IMR-90 (cell line): ENCODE results near the gene DTL. TPM values are rescaled to one million over a fixed set of nuclear protein-coding genes. Genes with fewer than 3 reads are reported as not detected.

Source experiments
- ATAC-seq: fragments of 200-7000 bp; cut with Tn5 transposase; 2 replicates; pipeline ENCODE4 v1.9.1; 2020; ENCODE audit warnings: low read depth, mild to moderate bottlenecking, moderate library complexity
- BruUV-seq: library from RNA; stranded (reverse); fragments of 400-500 nt; replicated peaks from 2 replicates; lab custom pipeline; 2021; lab: Mats Ljungman, UMichigan
- CTCF ChIA-PET: fragments of 300-600 bp; formaldehyde crosslinking; extraction: SDS; loops from one replicate; lab custom pipeline; 2021; ENCODE audit warnings: antibody characterized with exemption; lab: Yijun Ruan, JAX
- POLR2A ChIA-PET: fragments of 300-600 bp; sonication (Branson Sonifier 250); formaldehyde crosslinking; loops from one replicate; lab custom pipeline; 2022; ENCODE audit warnings: antibody characterized with exemption; ENCODE audit not compliant: unreplicated experiment; lab: Charles Lee
- DNase-seq: peaks from one replicate; pipeline ENCODE4 v3.0.0; 2013
- H2AFZ ChIP-seq: replicated peaks from 2 replicates; pipeline ENCODE3; 2013; ENCODE audit warnings: low read length, mild to moderate bottlenecking; ENCODE audit not compliant: poor library complexity
- H2AK5ac ChIP-seq: 2 replicates; pipeline ENCODE4 v1.6.1; 2013; ENCODE audit warnings: low read depth, low read length, inconsistent platforms
- H2AK9ac ChIP-seq: replicated peaks from 2 replicates; pipeline ENCODE3; 2013; ENCODE audit warnings: mild to moderate bottlenecking, low read depth, low read length, moderate library complexity; ENCODE audit not compliant: poor library complexity
- H2BK120ac ChIP-seq: 2 replicates; pipeline ENCODE4 v1.6.1; 2013; ENCODE audit warnings: low read depth, low read length, inconsistent platforms
- H2BK15ac ChIP-seq: 3 replicates; pipeline ENCODE4 v1.6.1; 2013; ENCODE audit warnings: low read depth, low read length, inconsistent platforms
- H2BK20ac ChIP-seq: 2 replicates; pipeline ENCODE4 v1.6.1; 2013; ENCODE audit warnings: low read depth, mild to moderate bottlenecking, inconsistent platforms, low read length, moderate library complexity
- H2BK5ac ChIP-seq: 2 replicates; pipeline ENCODE4 v1.6.1; 2013; ENCODE audit warnings: mild to moderate bottlenecking, low read depth, low read length, inconsistent platforms; ENCODE audit not compliant: poor library complexity, severe bottlenecking
- H3K14ac ChIP-seq: replicated peaks from 2 replicates; pipeline ENCODE4 v1.6.1; 2013; ENCODE audit warnings: low read depth, low read length, inconsistent platforms
- H3K18ac ChIP-seq: 2 replicates; pipeline ENCODE4 v1.6.1; 2013; ENCODE audit warnings: low read depth, low read length, control low read depth
- H3K23ac ChIP-seq: 2 replicates; pipeline ENCODE4 v1.6.1; 2013; ENCODE audit warnings: low read depth, low read length, inconsistent platforms
- H3K27ac ChIP-seq: 2 replicates; pipeline ENCODE4 v1.5.1; 2013; ENCODE audit warnings: mild to moderate bottlenecking, control low read depth, low read length; ENCODE audit not compliant: insufficient read depth
- H3K27me3 ChIP-seq: 2 replicates; pipeline ENCODE4 v1.6.1; 2013; ENCODE audit warnings: low read length; ENCODE audit not compliant: control insufficient read depth, insufficient read depth
- H3K36me3 ChIP-seq: 2 replicates; pipeline ENCODE4 v1.6.1; 2013; ENCODE audit warnings: low read length, mixed read lengths; ENCODE audit not compliant: control insufficient read depth, insufficient read depth
- H3K4ac ChIP-seq: 2 replicates; pipeline ENCODE4 v1.6.1; 2013; ENCODE audit warnings: low read depth, low read length, inconsistent platforms
- H3K4me1 ChIP-seq: 2 replicates; pipeline ENCODE4 v1.6.1; 2013; ENCODE audit warnings: low read length, mixed read lengths; ENCODE audit not compliant: control insufficient read depth, insufficient read depth
- H3K4me2 ChIP-seq: 2 replicates; pipeline ENCODE4 v1.6.1; 2013; ENCODE audit warnings: low read depth, mild to moderate bottlenecking, control low read depth, low read length, moderate library complexity
- H3K4me3 ChIP-seq: 2 replicates; pipeline ENCODE4 v1.5.1; 2013; ENCODE audit warnings: low read depth, mild to moderate bottlenecking, control low read depth, low read length, moderate library complexity; ENCODE audit not compliant: insufficient read depth
- H3K56ac ChIP-seq: 2 replicates; pipeline ENCODE4 v1.6.1; 2013; ENCODE audit warnings: low read length, inconsistent platforms; ENCODE audit not compliant: insufficient read depth; ENCODE audit errors: extremely low read depth
- H3K79me1 ChIP-seq, 2 experiments: 2 replicates each; pipeline ENCODE4 v1.6.1; 2013; ENCODE audit warnings: low read length in 2 of 2, inconsistent platforms in 1 of 2, low read depth in 1 of 2
- H3K9ac ChIP-seq: 2 replicates; pipeline ENCODE4 v1.6.1; 2013; ENCODE audit warnings: low read depth, low read length, control low read depth
- H3K9me1 ChIP-seq: 2 replicates; pipeline ENCODE4 v1.6.1; 2013; ENCODE audit warnings: low read length, inconsistent platforms; ENCODE audit not compliant: insufficient read depth
- H3K9me3 ChIP-seq: 2 replicates; pipeline ENCODE4 v1.6.1; 2013; ENCODE audit warnings: low read length; ENCODE audit not compliant: control insufficient read depth, insufficient read depth
- H4K20me1 ChIP-seq: 2 replicates; pipeline ENCODE4 v1.6.1; 2013; ENCODE audit warnings: low read length, inconsistent platforms; ENCODE audit not compliant: insufficient read depth
- H4K5ac ChIP-seq: 2 replicates; pipeline ENCODE4 v1.6.1; 2013; ENCODE audit warnings: mild to moderate bottlenecking, low read depth, low read length, control low read depth
- H4K8ac ChIP-seq, 2 experiments: 2 replicates each; pipeline ENCODE4 v1.6.1; 2013; ENCODE audit warnings: low read depth in 2 of 2, low read length in 2 of 2, control low read depth in 1 of 2, inconsistent platforms in 1 of 2
- H4K91ac ChIP-seq: 2 replicates; pipeline ENCODE4 v1.6.1; 2013; ENCODE audit warnings: low read depth, low read length, inconsistent platforms; ENCODE audit not compliant: insufficient read depth
- CEBPB ChIP-seq: IDR thresholded peaks from 2 replicates; pipeline ENCODE4 v1.6.1; 2012; ENCODE audit warnings: low read depth, low read length, improper control_type of control experiment
- POLR2A ChIP-seq: IDR thresholded peaks from 2 replicates; pipeline ENCODE4 v1.6.1; 2012; ENCODE audit warnings: mild to moderate bottlenecking, low read depth, low read length
- WGBS, 2 experiments: methylation state at CpG; one replicate each; pipeline versions ENCODE4 v1.1.5 to v1.1.7; 2013; ENCODE audit warnings: missing lambda C conversion rate in 2 of 2; ENCODE audit not compliant: insufficient read length in 1 of 2; ENCODE audit errors: extremely low coverage in 2 of 2; 5-methylcytosine and 5-hydroxymethylcytosine counted together
- dilution Hi-C: fragments of 300-500 bp; cut with HindIII; formaldehyde crosslinking; loops from one replicate; pipeline ENCODE4 v1.14.3; 2018; ENCODE audit warnings: low sequenced_read_pairs; ENCODE audit not compliant: unreplicated experiment
- in situ Hi-C: fragments of 300-500 bp; cut with MboI; formaldehyde crosslinking; loops from 3 replicates; pipeline ENCODE4 v1.14.3; 2019; ENCODE audit warnings: low sequenced_read_pairs, inconsistent platforms, mixed read lengths
- intact Hi-C: fragments of 100-400 bp; cut with micrococcal nuclease; formaldehyde crosslinking; loops from 2 replicates; pipeline ENCODE4 v1.10.0; 2022
- polyA plus RNA-seq, 3 experiments: library from polyadenylated mRNA; depleted of rRNA; stranded (reverse); fragments of >200 nt; gene quantifications; 2 replicates each; pipeline ENCODE4 v1.2.3, GENCODE V29; 2012; ENCODE audit warnings: low replicate concordance in 1 of 3
- total RNA-seq: library from RNA; depleted of rRNA; stranded (reverse); fragments of >200 nt; gene quantifications from 2 replicates; pipeline ENCODE4 v1.2.3, GENCODE V29; 2012

Gene DTL
- total and polyA plus RNA-seq, 2 of the 4 experiments (the other 2 are of a cell fraction) = 11.8 to 19.9 TPM

- Histone ChIP-seq H3K4me1 (peaks cover 3% of the 10 kb centered on the region; the same call in 1 of the 2 replicates), H3K18ac (no peak overlapping the region), H3K56ac (no peak overlapping the region), H3K9me1 (no peaks in the 10 kb centered on the region; the same call in 1 of the 2 replicates), H3K9me3 (no peaks in the 10 kb centered on the region), H3K14ac (no peak overlapping the region; the same call in 1 of the 2 replicates), H2BK15ac (0 out of 3 replicates have a peak overlapping the region, but pooled peaks have one; percentile 14), H2AFZ (no peak overlapping the region), H2BK120ac (peak overlapping the region; percentile 3; the same call in 1 of the 2 replicates), H3K9ac (no peak overlapping the region), H2AK5ac (no peak overlapping the region), H3K27me3 (no peaks in the 10 kb centered on the region), H4K5ac (no peak overlapping the region), H4K91ac (no peak overlapping the region), H2BK5ac (peak overlapping the region; percentile 41), H3K4me3 (no peak overlapping the region), H3K79me1 (peaks cover 14 to 28% of the 10 kb centered on the region in 2 experiments; a peak in 3 of 4 replicates), H2BK20ac (no peak overlapping the region; the same call in 1 of the 2 replicates), H3K27ac (no peak overlapping the region), H3K23ac (0 out of 2 replicates have a peak overlapping the region, but pooled peaks have one; percentile 41), H3K4ac (no peak overlapping the region), H2AK9ac (no peak overlapping the region), H4K20me1 (0 out of 2 replicates have a peak, but pooled peaks cover 3% of the 10 kb centered on the region), H4K8ac (peak overlapping the region in 1 of 2 experiments; percentile 36; a peak in 1 of 4 replicates), H3K36me3 (no peaks in the 10 kb centered on the region), H3K4me2 (peak overlapping the region; percentile 70)
- ATAC-seq (no peak), DNase-seq (no peak)
- dilution Hi-C loops = no loop called here
- POLR2A ChIA-PET = no interaction called here
- no TSS peak for BruUV-seq
- CTCF ChIA-PET = interaction anchor here (1.3 to 1.9 kb wide), 2 partner anchors 360 to 415 kb away, joined by 5 to 6 read pairs; no protein-coding TSS in a partner anchor
- peak; percentile 36; the same call in 1 of the 2 replicates for TF ChIP-seq CEBPB
- no peak for TF ChIP-seq POLR2A
- intact Hi-C loops = no loop called here
- no CpG with 5 or more reads among the region's 5 CpGs for WGBS, 2 experiments
- in situ Hi-C loops = no loop called here
Measured at GRCh38 chr1:212040629-212041412, 5.3 kb downstream of the DTL start.
